Naive thymus-derived CD8-positive, alpha-beta T cell (primary cell): ENCODE measurements around the gene SLC9A2. TPM values are rescaled to one million over a fixed set of nuclear protein-coding genes. Genes with fewer than 3 reads are reported as not detected.

Experiments
- ATAC-seq, 2 donors: fragments of 150-1000 bp; cut with Tn5 transposase in 1 of 2; sonication (Bioruptor Pico), chemical (Tn5 transposase) in 1 of 2; 1 replicate in 1 of 2; 2 replicates in 1 of 2; pipeline ENCODE4 v1.10.0; 2021; ENCODE audit warnings: mild to moderate bottlenecking in 2 of 2, moderate library complexity in 2 of 2
- POLR2A ChIA-PET: fragments of 350-600 bp; sonication (Branson Sonifier 250); formaldehyde crosslinking; loops from one replicate; lab custom pipeline; 2021; ENCODE audit warnings: antibody characterized with exemption; lab: Charles Lee
- DNase-seq, 10 donors: peaks; one replicate each; pipeline versions ENCODE4 v3.0.0 to v3.0.0-alpha.2; 2020 to 2022
- H3K27ac Mint-ChIP-seq, 10 donors: one replicate each; pipeline ENCODE4 v1.8.0; 2020 to 2022; ENCODE audit warnings: mild to moderate bottlenecking in 10 of 10, mixed read lengths in 10 of 10, moderate library complexity in 4 of 10, inconsistent platforms in 1 of 10
- H3K27me3 Mint-ChIP-seq, 5 donors: one replicate each; pipeline ENCODE4 v1.8.0; 2021 to 2022; ENCODE audit warnings: mixed read lengths in 5 of 5
- H3K36me3 Mint-ChIP-seq, 3 donors: one replicate each; pipeline ENCODE4 v1.8.0; 2020 to 2022; ENCODE audit warnings: mixed read lengths in 3 of 3, mild to moderate bottlenecking in 2 of 3, inconsistent platforms in 1 of 3
- H3K4me1 Mint-ChIP-seq, 4 donors: one replicate each; pipeline ENCODE4 v1.8.0; 2021 to 2022; ENCODE audit warnings: mixed read lengths in 4 of 4
- H3K4me3 Mint-ChIP-seq, 10 donors: one replicate each; pipeline ENCODE4 v1.8.0; 2020 to 2022; ENCODE audit warnings: mild to moderate bottlenecking in 10 of 10, mixed read lengths in 10 of 10, moderate library complexity in 6 of 10, inconsistent platforms in 1 of 10
- H3K9me3 Mint-ChIP-seq, 9 donors: one replicate each; pipeline ENCODE4 v1.8.0; 2020 to 2022; ENCODE audit warnings: mixed read lengths in 9 of 9, mild to moderate bottlenecking in 3 of 9, inconsistent platforms in 1 of 9, moderate library complexity in 1 of 9
- polyA plus RNA-seq, 3 donors: library from polyadenylated mRNA; unstranded; fragments of 300-500 nt; fragmentation: Illumina TruSeq; gene quantifications; one replicate each; pipeline ENCODE4 v1.2.3, GENCODE V29; 2021
- total RNA-seq, 8 experiments: library from RNA in 2 of 8; stranded (reverse) in 2 of 8; gene quantifications; one replicate each; pipeline ENCODE4 v1.2.3 and lab custom pipeline; 2021 to 2026

The SLC9A2 gene
- total and polyA plus RNA-seq, 5 experiments from 2014 or later: not detected

GRCh38 chr2:102755284-102755683, 135.9 kb downstream of the SLC9A2 start:
- ATAC-seq: no peak
- no peaks in the 10 kb centered on the region for H3K9me3 Mint-ChIP-seq
- H3K4me1 Mint-ChIP-seq: peaks cover 0 to 10% (median 4%) of the 10 kb centered on the region in 4 donors
- H3K27ac Mint-ChIP-seq: no peak overlapping the region
- POLR2A ChIA-PET: no interaction called here
- H3K27me3 Mint-ChIP-seq: no peaks in the 10 kb centered on the region
- DNase-seq: no peak
- peaks cover 4 to 14% (median 5%) of the 10 kb centered on the region in 3 donors for H3K36me3 Mint-ChIP-seq
- no peak overlapping the region for H3K4me3 Mint-ChIP-seq

- no peaks in the 10 kb centered on the region for H3K9me3 Mint-ChIP-seq
- H3K27me3 Mint-ChIP-seq: no peaks in the 10 kb centered on the region
- H3K27ac Mint-ChIP-seq: no peak overlapping the region
- POLR2A ChIA-PET: no interaction called here
- H3K4me3 Mint-ChIP-seq: no peak overlapping the region
- DNase-seq: no peak
- H3K36me3 Mint-ChIP-seq: peaks cover 5 to 22% (median 14%) of the 10 kb centered on the region in 3 donors
- H3K4me1 Mint-ChIP-seq: peaks cover 0 to 10% (median 4%) of the 10 kb centered on the region in 4 donors
- ATAC-seq: no peak
Measured at GRCh38 chr2:102758439-102758838, 139.1 kb downstream of the SLC9A2 start.

Other genes starting within 250 kb of the SLC9A2 start
- 1 to 10 TPM; 1.2 to 1.8 TPM for gene IL18RAP, start 196.4 kb upstream of the SLC9A2 start, total RNA-seq
- 1 to 10 TPM in 1 of 3 donors, under 1 TPM in 1, not detected in 1; 0.14 to 2.1 TPM for gene IL18RAP, start 196.4 kb upstream of the SLC9A2 start, polyA plus RNA-seq
- gene SLC9A4, start 146.3 kb upstream of the SLC9A2 start, total RNA-seq: not detected
- not detected for gene SLC9A4, start 146.3 kb upstream of the SLC9A2 start, polyA plus RNA-seq
- 1 to 10 TPM; 5.3 to 6.3 TPM for gene TMEM182, start 142.5 kb downstream of the SLC9A2 start, total RNA-seq
- 1 to 10 TPM; 3.2 to 7.2 (median 6.3) TPM for gene TMEM182, start 142.5 kb downstream of the SLC9A2 start, polyA plus RNA-seq